ENCODE results near the gene SYT8.

- no peak for TF ChIP-seq CTCF (IDR thresholded peaks at IDR 0.05)
- TF ChIP-seq POLR2A (IDR thresholded peaks at IDR 0.05), result no peak
Observed at GRCh38 chr11:1812274-1812673, 22.5 kb upstream of the SYT8 start.
